GM18870 (cell line): ENCODE measurements around the gene NDE1.
"Not testable (repeated sequence)": the region's sequence is repeated elsewhere in the genome, so short reads cannot be mapped to it uniquely, and the experiment has no call there.

ENCODE experiments used
- ATAC-seq: cut with Tn5 transposase; IDR thresholded peaks from one replicate; pipeline ENCODE4 v1.9.1; 2021; ENCODE audit warnings: moderate library complexity; ENCODE audit not compliant: unreplicated experiment

NDE1 gene

GRCh38 chr16:15649727-15650018 lies 372 bp upstream of the NDE1 start:
- no peak for ATAC-seq

- ATAC-seq: no peak
These were observed 690 bp downstream of the NDE1 start for GRCh38 chr16:15650698-15651171.

GRCh38 chr16:15652293-15653001 lies 2.4 kb downstream of the NDE1 start:
- no peak for ATAC-seq

GRCh38 chr16:15653227-15653626 lies 3.2 kb downstream of the NDE1 start:
- no peak for ATAC-seq

- ATAC-seq: no peak
These were observed 4.5 kb downstream of the NDE1 start for GRCh38 chr16:15654591-15654990.

- not testable (repeated sequence) for ATAC-seq
These were observed 5.5 kb downstream of the NDE1 start for GRCh38 chr16:15655561-15655960.

GRCh38 chr16:15658149-15658548 lies 8.1 kb downstream of the NDE1 start:
- no peak for ATAC-seq

GRCh38 chr16:15658556-15658955 lies 8.5 kb downstream of the NDE1 start:
- ATAC-seq: no peak

GRCh38 chr16:15660203-15660601 lies 10.2 kb downstream of the NDE1 start:
- ATAC-seq: no peak

- no peak for ATAC-seq
These were observed 15.1 kb downstream of the NDE1 start for GRCh38 chr16:15665107-15665506.

GRCh38 chr16:15667091-15667742 lies 17.2 kb downstream of the NDE1 start:
- ATAC-seq: no peak

- no peak for ATAC-seq
These were observed 21.6 kb downstream of the NDE1 start for GRCh38 chr16:15671530-15672117.

GRCh38 chr16:15672127-15672513 lies 22.1 kb downstream of the NDE1 start:
- ATAC-seq: not testable (repeated sequence)

GRCh38 chr16:15672514-15673167 lies 22.6 kb downstream of the NDE1 start:
- ATAC-seq: no peak

GRCh38 chr16:15674571-15674970 lies 24.5 kb downstream of the NDE1 start:
- no peak for ATAC-seq

- no peak for ATAC-seq
These were observed 26.5 kb downstream of the NDE1 start for GRCh38 chr16:15676506-15676905.

GRCh38 chr16:15677447-15677846 lies 27.4 kb downstream of the NDE1 start:
- no peak for ATAC-seq

- ATAC-seq: no peak
These were observed 32.1 kb downstream of the NDE1 start for GRCh38 chr16:15682105-15682570.

GRCh38 chr16:15686287-15686686 lies 36.2 kb downstream of the NDE1 start:
- ATAC-seq: no peak

- no peak for ATAC-seq
These were observed 39.2 kb downstream of the NDE1 start for GRCh38 chr16:15689290-15689689.

- no peak for ATAC-seq
These were observed 40.3 kb downstream of the NDE1 start for GRCh38 chr16:15690296-15690695.

GRCh38 chr16:15691046-15691445 lies 41.0 kb downstream of the NDE1 start:
- no peak for ATAC-seq
